GM04503 (cell line): ENCODE measurements around the gene AKR7A3.
"Not testable (repeated sequence)": the region's sequence is repeated elsewhere in the genome, so short reads cannot be mapped to it uniquely, and the experiment has no call there.

Experiments used
- DNase-seq: peaks from one replicate; pipeline ENCODE4 v3.0.0-alpha.2; 2012; ENCODE audit warnings: low read depth

The AKR7A3 gene

DNA sequence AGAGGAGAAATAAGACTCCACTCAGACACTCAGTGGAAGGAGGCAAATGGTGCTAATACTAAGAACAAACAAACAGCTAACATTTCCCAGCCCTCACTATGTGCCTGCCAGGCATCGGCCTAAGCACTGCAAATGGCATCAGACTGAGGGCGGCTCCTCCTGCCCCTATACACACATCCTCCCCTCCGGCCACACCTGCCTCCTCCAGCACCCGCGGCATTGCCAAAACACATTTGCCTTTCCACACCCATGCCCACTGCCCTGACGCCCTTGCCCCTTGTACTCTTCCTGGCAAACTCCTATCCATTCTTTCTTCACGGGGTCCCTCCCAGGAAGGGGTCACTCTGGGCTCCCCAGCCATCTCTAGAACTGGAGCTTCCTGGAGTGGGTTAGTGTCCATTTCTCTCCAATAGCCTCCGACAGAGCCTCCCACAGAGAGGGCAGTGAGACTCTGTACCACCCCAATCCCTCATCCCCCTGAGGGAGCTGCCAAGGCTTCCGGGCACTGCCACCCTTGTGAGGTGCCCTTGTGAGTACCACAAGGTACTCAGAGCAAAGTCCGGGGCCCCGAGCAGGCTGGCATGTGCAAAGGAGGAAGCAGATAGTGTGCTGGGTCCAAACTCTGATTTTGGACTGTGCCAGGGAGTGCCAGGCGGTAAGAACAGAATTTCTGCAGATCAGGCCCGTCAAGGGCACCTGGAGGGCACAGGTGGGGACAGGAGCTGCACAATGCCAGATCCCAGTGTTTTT is 959 bp downstream of the AKR7A3 start:
- DNase-seq: no peak

DNA sequence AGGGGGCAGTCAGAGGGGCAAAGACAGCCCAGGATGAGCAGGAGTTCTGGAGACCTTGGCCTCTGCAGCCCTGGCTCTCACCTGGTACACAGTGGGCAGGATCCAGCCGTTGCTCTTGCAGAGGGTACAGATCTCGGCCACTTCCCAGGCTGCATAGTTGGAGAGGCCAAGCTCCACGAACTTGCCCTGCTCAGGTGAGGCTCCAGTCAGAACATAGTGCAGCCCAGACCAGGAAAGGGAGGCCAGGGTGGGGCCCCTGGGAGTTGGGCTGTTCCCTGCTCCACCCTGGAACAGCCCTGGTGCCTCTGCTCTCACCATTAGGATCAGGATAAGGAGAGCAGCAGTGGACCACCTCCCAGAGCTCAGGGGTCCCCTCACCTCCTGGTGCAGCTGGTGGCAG is 2.8 kb downstream of the AKR7A3 start:
- DNase-seq: not testable (repeated sequence)

DNA sequence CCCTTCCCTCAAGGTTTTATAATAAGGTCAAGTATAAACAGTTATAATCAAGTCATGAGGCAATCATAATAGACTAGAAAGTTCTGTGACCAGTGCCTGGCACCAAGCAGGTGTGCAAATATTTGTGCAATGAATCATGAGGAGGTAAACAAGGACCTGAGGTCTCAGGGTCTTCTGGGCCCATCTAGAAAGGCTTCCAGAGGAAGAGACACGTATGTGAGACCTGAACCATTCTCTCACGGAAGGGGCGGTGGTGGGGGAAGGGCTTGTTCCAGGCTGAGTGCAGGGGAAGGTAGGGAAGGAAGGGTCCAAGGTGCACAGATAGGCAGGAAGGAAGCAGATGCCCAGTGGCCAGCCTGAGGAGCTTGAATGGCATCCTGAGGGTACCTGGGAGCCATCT is 3.2 kb downstream of the AKR7A3 start:
- not testable (repeated sequence) for DNase-seq

DNA sequence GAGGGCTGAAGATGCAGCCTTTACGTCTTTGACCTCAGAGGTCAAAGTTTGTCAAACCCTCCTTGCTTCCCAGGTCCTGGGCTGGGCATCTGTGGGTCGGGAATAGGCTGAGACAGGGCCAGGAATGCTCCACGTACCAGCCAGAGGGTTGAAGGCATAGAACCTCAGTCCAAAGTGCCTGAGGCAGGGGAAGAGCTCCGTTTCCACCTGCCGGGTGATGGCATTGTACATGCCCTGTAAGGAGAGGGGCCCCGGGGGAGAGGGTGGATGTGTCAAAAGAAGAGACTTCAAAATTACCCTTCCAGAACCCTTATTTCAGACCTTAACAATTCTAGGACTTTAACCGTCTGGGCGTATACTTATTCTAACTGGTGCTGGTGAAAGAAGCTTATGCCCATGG is 3.7 kb downstream of the AKR7A3 start:
- DNase-seq: no peak

DNA sequence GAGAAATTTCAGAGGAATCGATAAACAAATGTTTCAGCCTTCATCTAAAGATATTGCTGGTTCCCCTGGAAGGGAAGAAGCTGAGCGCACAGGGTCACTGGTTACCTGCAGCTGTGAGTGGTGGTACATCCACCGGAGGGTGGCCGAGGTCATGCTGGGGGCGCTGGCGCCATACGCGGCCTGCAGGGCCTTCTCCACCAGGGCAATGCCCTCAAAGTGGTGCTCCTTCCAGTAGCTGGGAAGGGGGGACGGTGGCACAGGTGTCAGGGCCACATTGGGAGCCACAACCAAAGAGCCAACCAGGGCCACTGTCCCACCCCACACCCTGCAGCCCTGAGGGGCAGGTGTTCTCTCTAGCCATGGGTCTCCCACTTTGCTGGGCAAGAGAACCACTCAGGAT is 4.7 kb downstream of the AKR7A3 start:
- DNase-seq: no peak

DNA sequence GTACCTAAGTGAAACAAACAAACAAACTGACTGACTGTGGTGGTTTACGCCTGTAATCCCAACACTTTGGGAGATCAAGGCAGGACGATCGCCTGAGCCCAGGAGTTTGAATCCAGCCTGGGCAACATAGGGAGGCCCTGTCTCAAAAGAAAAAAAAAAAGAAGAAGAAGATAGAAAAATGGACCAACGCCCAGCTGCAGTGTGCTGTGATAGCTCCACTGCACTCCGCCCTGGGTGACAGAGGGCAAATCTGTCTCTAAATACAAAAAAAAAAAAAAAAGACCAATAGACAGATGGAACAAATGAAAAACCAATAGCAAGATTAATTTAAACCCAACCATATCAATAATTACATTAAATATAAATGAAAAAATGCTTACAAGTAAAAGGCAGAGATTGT is 13.9 kb downstream of the AKR7A3 start:
- DNase-seq: no peak

DNA sequence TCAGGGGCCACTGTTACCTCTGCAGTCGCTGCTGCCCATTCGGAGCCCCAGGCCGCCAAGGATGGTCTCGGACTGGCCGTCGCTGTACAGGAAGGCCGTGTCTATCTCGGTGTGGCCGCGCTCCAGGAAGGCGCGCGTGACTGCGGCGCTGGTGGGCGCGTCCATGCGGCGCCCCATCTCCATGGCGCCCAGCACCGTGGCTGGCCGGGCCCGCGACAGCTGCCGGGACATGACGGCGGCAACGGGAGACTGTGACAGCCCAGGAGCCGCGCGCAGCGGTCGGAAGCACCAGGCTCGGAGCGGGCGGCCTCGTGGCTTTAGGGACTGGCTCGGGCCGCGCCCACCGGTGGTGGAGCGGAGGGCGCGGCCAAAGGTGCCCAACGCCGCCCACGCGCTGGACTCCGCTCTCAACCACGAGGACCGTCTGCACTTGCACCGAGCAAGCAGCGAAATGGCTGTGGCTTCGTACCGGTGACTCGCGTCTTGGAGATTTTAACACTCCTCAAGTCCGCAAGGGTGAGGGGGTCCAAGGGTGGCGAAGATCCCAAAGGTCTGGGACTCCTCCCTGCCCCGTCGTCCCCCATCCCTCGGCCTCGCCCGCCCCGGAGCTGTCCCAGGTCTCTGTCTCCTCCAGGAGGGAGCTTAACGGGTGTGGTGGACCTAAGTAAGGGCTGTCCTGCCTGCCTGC is 14.6 kb downstream of the AKR7A3 start:
- not testable (repeated sequence) for DNase-seq

DNA sequence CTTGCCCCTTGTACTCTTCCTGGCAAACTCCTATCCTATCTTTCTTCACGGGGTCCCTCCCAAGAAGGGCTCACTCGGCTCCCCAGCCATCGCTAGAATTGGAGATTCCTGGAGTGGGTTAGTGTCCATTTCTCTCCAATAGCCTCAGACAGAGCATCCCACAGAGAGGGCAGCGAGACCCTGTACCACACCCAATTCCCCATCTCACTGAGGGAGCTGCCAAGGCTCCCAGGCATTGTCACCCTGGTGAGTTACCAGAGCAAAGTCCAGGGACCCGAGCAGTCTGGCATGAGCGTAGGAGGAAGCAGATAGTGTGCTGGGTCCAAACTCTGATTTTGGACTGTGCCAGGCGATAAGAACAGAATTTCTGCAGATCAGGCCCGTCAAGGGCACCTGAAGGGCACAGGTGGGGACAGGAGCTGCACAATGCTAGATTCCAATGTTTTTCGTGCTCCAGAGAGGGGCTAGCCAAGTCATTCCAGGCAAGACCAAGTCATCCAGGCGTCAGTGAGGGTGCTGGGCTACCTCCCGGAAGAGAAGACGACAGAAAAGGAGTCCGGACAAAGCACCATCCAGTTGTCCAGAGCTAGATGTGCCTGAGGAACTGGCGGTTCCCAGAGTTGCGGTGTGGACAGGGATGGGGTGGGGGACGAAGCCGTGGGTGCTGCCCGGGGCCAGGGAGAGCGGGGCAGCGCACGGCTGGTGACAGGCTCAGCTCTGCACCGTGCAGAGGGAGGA is 15.3 kb downstream of the AKR7A3 start:
- DNase-seq: no peak

DNA sequence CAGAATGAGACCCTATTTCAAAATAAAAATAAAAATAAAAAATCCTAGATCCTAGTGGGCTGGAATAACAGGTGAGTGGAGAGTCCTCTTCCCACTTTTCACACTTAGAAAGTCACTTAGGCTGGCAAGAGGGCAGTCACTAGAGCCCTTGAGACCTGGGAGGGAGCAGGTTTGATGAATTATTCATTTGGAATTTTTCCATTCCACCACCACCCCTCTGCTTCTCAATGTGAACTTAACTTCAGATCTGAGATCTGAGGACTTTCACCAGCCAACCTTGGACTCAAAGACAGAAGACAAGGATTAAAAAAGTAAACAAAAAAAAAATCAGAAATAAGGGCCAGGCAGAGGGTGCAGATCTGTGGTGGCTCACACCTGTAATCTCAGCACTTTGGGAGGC is 16.5 kb downstream of the AKR7A3 start:
- DNase-seq: no peak

DNA sequence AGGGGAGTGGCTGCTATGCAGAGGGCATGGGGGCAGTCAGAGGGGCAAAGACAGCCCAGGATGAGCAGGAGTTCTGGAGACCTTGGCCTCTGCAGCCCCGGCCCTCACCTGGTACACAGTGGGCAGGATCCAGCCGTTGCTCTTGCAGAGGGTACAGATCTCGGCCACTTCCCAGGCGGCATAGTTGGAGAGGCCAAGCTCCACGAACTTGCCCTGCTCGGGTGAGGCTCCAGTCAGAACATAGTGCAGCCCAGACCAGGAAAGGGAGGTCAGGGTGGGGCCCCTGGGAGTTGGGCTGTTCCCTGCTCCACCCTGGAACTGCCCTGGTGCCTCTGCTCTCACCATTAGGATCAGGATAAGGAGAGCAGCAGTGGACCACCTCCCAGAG is 18.2 kb downstream of the AKR7A3 start:
- DNase-seq: not testable (repeated sequence)

DNA sequence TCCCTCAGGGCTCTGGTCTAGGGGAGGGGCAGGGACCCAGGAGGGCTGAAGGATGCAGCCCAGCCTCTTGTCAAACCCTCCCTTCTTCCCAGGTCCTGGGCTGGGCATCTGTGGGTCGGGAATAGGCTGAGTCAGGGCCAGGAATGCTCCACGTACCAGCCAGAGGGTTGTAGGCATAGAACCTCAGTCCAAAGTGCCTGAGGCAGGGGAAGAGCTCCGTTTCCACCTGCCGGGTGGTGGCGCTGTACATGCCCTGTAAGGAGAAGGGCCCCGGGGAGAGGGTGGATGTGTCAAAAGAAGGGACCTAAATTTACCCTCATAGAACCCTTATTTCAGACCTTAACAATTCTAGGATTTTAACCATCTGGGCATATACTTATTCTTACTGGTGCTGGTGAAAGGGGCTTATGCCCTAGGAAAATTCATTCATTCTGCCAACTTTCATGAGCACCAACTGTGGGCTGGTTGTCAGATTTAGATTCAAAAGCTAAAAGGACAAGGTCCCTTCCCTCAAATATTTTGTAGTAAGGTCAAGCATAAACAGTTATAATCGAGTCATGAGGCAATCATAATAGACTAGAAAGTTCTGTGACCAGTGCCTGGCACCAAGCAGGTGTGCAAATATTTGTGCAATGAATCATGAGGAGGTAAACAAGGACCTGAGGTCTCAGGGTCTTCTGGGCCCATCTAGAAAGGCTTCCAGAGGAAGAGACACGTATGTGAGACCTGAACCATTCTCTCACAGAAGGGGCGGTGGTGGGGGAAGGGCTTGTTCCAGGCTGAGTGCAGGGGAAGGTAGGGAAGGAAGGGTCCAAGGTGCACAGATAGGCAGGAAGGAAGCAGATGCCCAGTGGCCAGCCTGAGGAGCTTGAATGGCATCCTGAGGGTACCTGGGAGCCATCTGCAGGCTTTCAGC is 18.9 kb downstream of the AKR7A3 start:
- not testable (repeated sequence) for DNase-seq

DNA sequence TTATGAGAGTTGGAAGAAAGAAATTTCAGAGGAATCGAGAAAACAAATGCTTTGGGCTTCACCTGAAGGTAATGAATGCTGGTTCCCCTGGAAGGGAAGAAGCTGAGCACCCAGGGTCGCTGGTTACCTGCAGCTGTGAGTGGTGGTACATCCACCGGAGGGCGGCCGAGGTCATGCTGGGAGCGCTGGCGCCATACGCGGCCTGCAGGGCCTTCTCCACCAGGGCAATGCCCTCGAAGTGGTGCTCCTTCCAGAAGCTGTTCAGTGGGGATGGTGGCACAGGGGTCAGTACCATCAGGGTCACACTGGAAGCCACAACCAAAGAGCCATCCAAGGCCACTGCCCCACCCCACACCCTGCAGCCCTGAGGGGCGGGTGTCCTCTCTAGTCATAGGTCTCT is 20.1 kb downstream of the AKR7A3 start:
- DNase-seq: no peak

DNA sequence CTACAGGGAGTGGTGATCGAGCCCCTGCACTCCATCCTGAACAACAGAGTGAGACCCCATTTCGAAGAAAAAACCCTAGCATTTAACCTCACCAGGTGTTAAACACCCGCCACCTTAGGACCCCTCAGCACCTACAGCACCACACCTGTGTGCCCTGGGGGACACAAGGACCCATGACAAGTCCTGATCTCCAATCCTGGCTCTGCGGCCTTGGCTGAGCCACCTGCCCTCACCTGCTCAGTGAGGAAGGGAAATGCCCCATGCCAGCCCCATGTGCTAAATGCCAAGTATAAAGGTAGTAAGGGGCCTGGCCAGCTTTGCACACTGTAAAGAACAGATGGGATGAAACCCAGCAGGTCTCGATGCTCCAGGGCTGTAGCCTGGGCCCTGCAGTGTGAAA is 25.8 kb downstream of the AKR7A3 start:
- DNase-seq: no peak

DNA sequence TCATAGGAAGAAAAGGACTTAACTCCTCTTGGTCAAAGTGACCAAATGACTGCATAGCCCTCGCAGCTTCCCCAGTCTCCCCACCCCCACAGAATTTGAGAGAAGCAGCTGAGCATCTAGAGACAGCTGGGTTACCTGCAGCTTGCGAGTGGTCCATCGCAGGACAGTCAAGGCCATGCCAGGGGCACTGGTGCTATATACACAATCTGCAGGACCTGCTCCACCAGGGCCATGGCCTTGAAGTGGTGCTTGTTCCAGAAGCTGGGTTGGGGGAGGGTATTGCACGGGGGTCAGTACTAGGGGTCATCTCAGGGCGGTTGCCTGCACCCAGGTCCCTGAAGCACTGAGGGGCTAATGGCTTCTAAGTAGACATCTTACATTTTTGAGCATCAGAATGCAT is 26.5 kb downstream of the AKR7A3 start:
- DNase-seq: no peak

DNA sequence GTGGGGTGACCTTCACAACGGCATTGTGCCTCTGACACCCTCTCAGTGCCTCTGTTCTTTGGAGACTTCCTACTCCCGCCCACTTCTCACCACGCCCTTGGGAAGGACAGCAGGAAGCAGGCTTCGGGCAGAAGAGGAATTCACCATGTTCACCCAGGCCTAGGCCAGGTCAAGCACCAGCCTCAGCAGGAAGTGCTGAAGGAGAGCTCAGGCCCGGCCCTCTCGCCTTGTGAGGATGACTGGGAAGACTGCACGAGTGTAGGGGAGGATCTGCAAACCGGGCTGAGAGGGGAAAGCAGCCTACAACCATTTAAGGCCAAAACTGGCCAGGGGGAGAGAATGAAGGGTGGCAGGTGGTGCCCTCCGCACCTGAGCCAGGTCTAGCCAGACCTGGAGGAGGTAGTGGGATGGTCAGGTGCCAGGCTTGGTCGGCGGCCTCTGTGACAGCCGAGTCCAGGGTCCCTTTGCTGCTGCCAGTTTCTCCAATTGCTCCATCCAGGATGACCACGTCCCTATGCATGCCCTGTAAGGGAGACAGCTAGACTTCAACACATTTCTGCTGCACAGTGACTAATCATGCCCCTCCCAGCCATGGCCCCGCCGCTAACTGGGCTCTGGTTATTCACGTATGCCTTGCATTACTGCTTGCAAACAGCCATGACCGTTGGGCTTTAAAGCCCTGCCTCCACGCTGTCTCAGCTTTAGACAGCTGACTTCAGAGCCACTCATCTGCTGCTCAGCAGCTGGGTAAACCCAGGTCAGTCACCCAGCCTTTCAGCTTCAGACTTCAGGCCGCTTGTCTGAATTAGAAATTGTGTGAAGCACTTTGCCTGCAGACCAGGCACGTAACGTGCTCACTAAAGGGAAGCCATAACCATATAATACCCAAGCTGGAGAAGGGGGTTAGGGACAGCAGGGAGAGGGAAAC is 28.1 kb downstream of the AKR7A3 start:
- DNase-seq: peak; percentile 85

DNA sequence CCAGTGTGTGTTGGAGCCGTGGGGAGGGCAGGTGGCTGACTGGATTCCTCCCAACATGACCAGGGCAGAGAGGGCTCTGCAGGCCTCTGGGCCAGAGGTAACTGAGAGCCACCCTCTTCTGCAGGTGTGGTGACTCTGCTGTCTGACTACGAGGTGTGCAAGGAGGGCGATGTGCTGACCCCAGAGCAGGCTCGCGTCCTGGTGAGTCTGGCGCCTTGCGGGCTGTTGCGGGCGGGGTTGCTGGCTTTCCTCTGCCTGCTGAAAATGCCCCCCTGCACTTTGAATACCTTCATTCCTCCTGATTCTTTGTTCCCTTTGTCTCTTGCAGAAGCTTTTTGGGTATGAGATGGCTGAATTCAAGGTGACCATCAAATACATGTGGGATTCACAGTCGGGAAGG is 30.2 kb downstream of the AKR7A3 start:
- no peak for DNase-seq

DNA sequence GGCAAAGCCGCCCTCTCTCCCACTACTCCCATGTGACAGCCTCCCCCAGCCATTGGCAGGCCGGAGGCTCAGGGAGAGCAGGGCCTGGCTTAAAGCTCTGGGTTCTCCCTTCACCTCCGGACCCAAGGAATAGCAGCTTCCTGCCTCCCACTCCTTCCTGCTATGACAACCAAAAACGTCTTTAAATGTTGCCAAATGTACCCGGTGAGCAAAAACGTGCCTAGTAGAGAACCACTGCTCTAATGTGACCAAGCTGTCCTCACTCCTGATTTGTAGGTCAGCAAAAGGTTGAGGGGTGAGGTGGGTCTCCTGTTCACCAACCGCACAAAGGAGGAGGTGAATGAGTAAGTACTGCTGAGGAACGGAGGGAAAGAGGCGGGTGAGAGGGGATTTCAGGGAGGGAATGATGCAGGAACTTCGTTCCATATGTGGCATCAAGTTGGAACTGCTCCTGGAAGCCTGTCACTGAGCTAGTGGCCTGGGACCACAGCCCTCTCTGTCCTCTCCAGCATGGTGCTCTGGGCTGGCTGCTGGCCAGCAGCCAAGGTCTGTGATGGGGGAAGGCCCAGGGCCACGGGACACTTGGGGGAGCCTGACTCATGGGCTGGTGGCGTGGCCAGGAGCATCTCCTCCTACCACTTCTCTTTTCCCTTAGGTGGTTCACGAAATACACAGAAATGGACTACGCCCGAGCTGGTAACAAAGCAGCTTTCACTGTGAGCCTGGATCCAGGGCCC is 31.2 kb downstream of the AKR7A3 start:
- DNase-seq: no peak

DNA sequence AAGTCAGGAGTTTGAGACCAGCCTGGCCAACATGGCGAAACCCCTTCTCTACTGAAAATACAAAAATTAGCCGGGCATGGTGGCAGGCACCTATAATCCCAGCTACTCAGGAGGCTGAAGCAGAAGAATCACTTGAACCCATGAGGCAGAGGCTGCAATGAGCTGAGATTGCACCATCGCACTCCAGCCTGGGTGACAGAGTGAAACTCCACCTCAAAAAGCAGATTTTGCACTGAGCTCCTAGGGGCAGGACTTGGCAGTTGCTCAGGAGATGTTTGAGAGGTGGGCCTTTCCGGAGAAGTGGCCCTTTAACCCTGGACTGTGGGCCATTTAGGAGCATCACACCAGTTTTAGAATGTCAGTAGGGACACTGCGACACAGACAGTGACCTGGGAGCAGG is 32.3 kb downstream of the AKR7A3 start:
- not testable (repeated sequence) for DNase-seq

DNA sequence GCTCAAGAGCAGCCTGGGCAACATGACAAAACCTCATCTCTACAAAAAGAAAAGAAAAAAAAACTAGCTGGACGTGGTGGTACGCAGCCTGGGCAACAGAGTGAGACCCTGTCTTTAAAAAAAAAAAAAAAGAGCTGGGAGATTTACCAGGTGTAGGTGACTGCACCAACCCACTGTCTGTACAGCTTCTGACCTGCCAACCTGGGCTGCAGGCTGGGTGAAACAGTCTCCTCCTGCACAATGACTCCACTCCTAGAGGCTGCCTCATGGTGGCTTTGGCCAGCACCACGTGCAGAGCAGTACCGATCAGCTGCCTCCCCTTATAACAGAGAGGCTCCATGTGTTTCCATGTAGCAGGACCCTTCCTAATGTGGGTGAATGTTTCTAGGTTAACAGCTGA is 33.3 kb downstream of the AKR7A3 start:
- DNase-seq: no peak

DNA sequence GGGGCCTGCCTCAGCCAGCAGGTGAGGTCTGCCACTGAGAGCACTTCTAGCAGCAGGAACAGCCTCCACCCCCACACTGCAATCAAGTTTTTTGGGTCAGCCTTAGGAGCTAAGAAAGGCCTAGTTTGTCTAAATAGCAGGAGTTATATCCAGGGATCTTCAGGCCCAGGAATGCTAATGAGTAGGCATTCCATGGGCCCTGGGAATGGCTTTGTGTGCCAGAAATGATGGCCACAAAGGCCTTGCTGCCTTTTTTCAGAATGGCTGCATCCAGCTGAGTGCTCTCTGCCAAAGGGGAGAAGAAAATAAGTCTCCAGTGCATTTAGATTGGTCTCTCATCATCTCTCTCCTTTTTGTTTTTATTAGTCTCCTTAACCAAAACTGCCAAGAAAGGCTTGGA is 34.2 kb downstream of the AKR7A3 start:
- DNase-seq: no peak
